Measurements from ENCODE around the gene NUP62.

NUP62 gene

GRCh38 chr19:49932041-49932451 is 2.7 kb upstream of the NUP62 start:
- Histone ChIP-seq H3K27ac (no peak overlapping the region), H3K4me1 (no peaks in the 10 kb centered on the region), H3K9ac (no peak overlapping the region), H2AFZ (no peak overlapping the region), H3K79me2 (peaks cover 13% of the 10 kb centered on the region), H3K4me3 (ENCODE audit: low read depth, low read length) (no peak overlapping the region), H3K27me3 (ENCODE audit: control insufficient read depth, insufficient read depth, low read length) (no peaks in the 10 kb centered on the region), H3K36me3 (ENCODE audit: control insufficient read depth, insufficient read depth, low read length) (no peaks in the 10 kb centered on the region), H3K9me3 (ENCODE audit: control insufficient read depth, low read length) (no peaks in the 10 kb centered on the region), H3K4me2 (ENCODE audit: low read length) (no peak overlapping the region)
- TF ChIP-seq, protein P1, sequence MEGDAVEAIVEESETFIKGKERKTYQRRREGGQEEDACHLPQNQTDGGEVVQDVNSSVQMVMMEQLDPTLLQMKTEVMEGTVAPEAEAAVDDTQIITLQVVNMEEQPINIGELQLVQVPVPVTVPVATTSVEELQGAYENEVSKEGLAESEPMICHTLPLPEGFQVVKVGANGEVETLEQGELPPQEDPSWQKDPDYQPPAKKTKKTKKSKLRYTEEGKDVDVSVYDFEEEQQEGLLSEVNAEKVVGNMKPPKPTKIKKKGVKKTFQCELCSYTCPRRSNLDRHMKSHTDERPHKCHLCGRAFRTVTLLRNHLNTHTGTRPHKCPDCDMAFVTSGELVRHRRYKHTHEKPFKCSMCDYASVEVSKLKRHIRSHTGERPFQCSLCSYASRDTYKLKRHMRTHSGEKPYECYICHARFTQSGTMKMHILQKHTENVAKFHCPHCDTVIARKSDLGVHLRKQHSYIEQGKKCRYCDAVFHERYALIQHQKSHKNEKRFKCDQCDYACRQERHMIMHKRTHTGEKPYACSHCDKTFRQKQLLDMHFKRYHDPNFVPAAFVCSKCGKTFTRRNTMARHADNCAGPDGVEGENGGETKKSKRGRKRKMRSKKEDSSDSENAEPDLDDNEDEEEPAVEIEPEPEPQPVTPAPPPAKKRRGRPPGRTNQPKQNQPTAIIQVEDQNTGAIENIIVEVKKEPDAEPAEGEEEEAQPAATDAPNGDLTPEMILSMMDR (IDR thresholded peaks at IDR 0.05) = no peak

- Histone ChIP-seq H3K27me3 (ENCODE audit: control insufficient read depth, insufficient read depth, low read length) (no peaks in the 10 kb centered on the region), H3K36me3 (ENCODE audit: control insufficient read depth, insufficient read depth, low read length) (no peaks in the 10 kb centered on the region), H3K4me1 (no peaks in the 10 kb centered on the region), H3K27ac (no peak overlapping the region), H3K4me2 (ENCODE audit: low read length) (no peak overlapping the region), H3K9ac (no peak overlapping the region), H3K79me2 (peaks cover 19% of the 10 kb centered on the region), H2AFZ (no peak overlapping the region), H3K4me3 (ENCODE audit: low read depth, low read length) (no peak overlapping the region), H3K9me3 (ENCODE audit: control insufficient read depth, low read length) (no peaks in the 10 kb centered on the region)
- TF ChIP-seq, protein P1 (IDR thresholded peaks at IDR 0.05) = no peak
Measured at GRCh38 chr19:49931293-49932040, 2.2 kb upstream of the NUP62 start.

- Histone ChIP-seq H3K9ac (no peak overlapping the region), H3K4me2 (ENCODE audit: low read length) (peak overlapping the region; percentile 98), H3K4me3 (ENCODE audit: low read depth, low read length) (no peak overlapping the region), H3K27ac (no peak overlapping the region), H3K36me3 (ENCODE audit: control insufficient read depth, insufficient read depth, low read length) (no peaks in the 10 kb centered on the region), H3K79me2 (peaks cover 20% of the 10 kb centered on the region), H3K9me3 (ENCODE audit: control insufficient read depth, low read length) (no peaks in the 10 kb centered on the region), H3K27me3 (ENCODE audit: control insufficient read depth, insufficient read depth, low read length) (no peaks in the 10 kb centered on the region), H2AFZ (peak overlapping the region; percentile 80), H3K4me1 (no peaks in the 10 kb centered on the region)
- TF ChIP-seq, protein P1 (IDR thresholded peaks at IDR 0.05) = no peak
Measured at GRCh38 chr19:49930483-49931011, 1.2 kb upstream of the NUP62 start.

GRCh38 chr19:49929611-49930482 is 543 bp upstream of the NUP62 start:
- peak overlapping the region; percentile 98 for H3K4me2 ChIP-seq (ENCODE audit: low read length)
- no peaks in the 10 kb centered on the region for H3K9me3 ChIP-seq (ENCODE audit: control insufficient read depth, low read length)
- no peaks in the 10 kb centered on the region for H3K27me3 ChIP-seq (ENCODE audit: control insufficient read depth, insufficient read depth, low read length)
- TF ChIP-seq, protein P1 (IDR thresholded peaks at IDR 0.05) = peak; percentile 18
- H3K36me3 ChIP-seq (ENCODE audit: control insufficient read depth, insufficient read depth, low read length) = no peaks in the 10 kb centered on the region
- H2AFZ ChIP-seq = peak overlapping the region; percentile 80
- H3K27ac ChIP-seq = peak overlapping the region; percentile 87
- H3K79me2 ChIP-seq = peaks cover 26% of the 10 kb centered on the region
- H3K4me3 ChIP-seq (ENCODE audit: low read depth, low read length) = peak overlapping the region; percentile 97
- peak overlapping the region; percentile 48 for H3K9ac ChIP-seq
- H3K4me1 ChIP-seq = no peaks in the 10 kb centered on the region

Data from parathyroid adenoma (tissue), 2 donors.